OCI-LY3 (cell line): Measurements from ENCODE around the gene POLD4.

Experiments used
- EZH2phosphoT487 ChIP-seq: fragments of 200-600 bp; shearing (Covaris generic); IDR thresholded peaks from 2 replicates; pipeline ENCODE4 v1.6.1; 2018; ENCODE audit warnings: antibody characterized with exemption, mixed run types, low read depth
- TF ChIP-seq, protein P1 (sequence below): fragments of 200-600, 300-600 bp; sonication (generic); IDR thresholded peaks from 2 replicates; pipeline ENCODE4 v1.5.1; 2014; ENCODE audit warnings: antibody characterized with exemption, low read length, low read depth

DNA sequence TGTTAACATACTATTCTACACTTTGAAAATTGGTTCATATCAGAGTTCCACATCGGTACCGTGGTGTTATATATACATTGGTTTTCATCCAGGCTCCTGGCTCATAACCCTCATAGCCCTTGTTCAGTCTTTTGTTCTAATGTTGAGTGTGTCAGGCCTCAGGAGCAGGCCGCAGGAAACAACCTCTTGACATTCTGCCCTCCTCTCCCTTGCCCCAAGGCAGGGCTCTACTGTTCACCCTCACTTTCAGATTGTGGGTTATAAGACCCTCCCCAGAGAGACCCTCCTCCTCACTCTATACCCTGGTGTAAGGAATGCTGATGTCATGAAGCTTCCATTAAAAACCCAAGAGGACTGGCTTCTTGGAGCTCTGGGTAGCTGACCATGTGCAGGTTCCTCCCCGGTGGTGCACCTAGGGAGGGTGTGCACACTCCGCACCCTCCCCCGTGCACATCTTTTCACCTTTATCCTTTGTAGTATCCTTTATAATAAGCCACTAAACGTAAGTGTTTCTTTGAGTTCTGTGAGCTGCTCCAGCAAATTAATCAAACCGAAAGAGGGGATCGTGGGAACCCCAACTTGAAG is 37.9 kb downstream of the POLD4 start:
- TF ChIP-seq, protein P1, sequence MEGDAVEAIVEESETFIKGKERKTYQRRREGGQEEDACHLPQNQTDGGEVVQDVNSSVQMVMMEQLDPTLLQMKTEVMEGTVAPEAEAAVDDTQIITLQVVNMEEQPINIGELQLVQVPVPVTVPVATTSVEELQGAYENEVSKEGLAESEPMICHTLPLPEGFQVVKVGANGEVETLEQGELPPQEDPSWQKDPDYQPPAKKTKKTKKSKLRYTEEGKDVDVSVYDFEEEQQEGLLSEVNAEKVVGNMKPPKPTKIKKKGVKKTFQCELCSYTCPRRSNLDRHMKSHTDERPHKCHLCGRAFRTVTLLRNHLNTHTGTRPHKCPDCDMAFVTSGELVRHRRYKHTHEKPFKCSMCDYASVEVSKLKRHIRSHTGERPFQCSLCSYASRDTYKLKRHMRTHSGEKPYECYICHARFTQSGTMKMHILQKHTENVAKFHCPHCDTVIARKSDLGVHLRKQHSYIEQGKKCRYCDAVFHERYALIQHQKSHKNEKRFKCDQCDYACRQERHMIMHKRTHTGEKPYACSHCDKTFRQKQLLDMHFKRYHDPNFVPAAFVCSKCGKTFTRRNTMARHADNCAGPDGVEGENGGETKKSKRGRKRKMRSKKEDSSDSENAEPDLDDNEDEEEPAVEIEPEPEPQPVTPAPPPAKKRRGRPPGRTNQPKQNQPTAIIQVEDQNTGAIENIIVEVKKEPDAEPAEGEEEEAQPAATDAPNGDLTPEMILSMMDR, result no peak
- no peak for TF ChIP-seq EZH2phosphoT487
